Measurements from ENCODE around the gene DCAF12.

Gene DCAF12

GRCh38 chr9:34048727-34049629 lies 77.5 kb downstream of the DCAF12 start, which contains the start of gene UBAP2 (continued):
- TF ChIP-seq, protein P1, sequence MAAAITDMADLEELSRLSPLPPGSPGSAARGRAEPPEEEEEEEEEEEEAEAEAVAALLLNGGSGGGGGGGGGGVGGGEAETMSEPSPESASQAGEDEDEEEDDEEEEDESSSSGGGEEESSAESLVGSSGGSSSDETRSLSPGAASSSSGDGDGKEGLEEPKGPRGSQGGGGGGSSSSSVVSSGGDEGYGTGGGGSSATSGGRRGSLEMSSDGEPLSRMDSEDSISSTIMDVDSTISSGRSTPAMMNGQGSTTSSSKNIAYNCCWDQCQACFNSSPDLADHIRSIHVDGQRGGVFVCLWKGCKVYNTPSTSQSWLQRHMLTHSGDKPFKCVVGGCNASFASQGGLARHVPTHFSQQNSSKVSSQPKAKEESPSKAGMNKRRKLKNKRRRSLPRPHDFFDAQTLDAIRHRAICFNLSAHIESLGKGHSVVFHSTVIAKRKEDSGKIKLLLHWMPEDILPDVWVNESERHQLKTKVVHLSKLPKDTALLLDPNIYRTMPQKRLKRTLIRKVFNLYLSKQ (tag by site-specific recombination; IDR thresholded peaks at IDR 0.05; ENCODE audit: borderline replicate concordance) = no peak
- peak; percentile 44; the same call in 1 of the 2 replicates for TF ChIP-seq ZNF501 (tag by site-specific recombination; IDR thresholded peaks at IDR 0.05)
- peak; percentile 81 for TF ChIP-seq EGR2 (tag by site-specific recombination; IDR thresholded peaks at IDR 0.05; ENCODE audit: low read depth)
- no peak for TF ChIP-seq ZNF777 (tag by site-specific recombination; IDR thresholded peaks at IDR 0.05; ENCODE audit: borderline replicate concordance)
- peak; percentile 80; the same call in 1 of the 2 replicates for TF ChIP-seq KLF16 (tag by site-specific recombination; IDR thresholded peaks at IDR 0.05)
- TF ChIP-seq, protein P2, sequence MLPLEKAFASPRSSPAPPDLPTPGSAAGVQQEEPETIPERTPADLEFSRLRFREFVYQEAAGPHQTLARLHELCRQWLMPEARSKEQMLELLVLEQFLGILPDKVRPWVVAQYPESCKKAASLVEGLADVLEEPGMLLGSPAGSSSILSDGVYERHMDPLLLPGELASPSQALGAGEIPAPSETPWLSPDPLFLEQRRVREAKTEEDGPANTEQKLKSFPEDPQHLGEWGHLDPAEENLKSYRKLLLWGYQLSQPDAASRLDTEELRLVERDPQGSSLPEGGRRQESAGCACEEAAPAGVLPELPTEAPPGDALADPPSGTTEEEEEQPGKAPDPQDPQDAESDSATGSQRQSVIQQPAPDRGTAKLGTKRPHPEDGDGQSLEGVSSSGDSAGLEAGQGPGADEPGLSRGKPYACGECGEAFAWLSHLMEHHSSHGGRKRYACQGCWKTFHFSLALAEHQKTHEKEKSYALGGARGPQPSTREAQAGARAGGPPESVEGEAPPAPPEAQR (tag by site-specific recombination; IDR thresholded peaks at IDR 0.05) = no peak
- TF ChIP-seq RBAK (tag by site-specific recombination; IDR thresholded peaks at IDR 0.05) = no peak
- no peak for TF ChIP-seq ZNF548 (tag by site-specific recombination; IDR thresholded peaks at IDR 0.05)
- TF ChIP-seq ZNF214 (tag by site-specific recombination; IDR thresholded peaks at IDR 0.05; ENCODE audit: borderline replicate concordance) = no peak
- TF ChIP-seq ZNF555 (tag by site-specific recombination; conservative IDR thresholded peaks at IDR 0.05) = no peak
- peak; percentile 55 for TF ChIP-seq KLF10 (tag by site-specific recombination; IDR thresholded peaks at IDR 0.05)
- no peak for TF ChIP-seq ZFP37 (tag by site-specific recombination; IDR thresholded peaks at IDR 0.05)
- TF ChIP-seq ZNF311 (tag by site-specific recombination; IDR thresholded peaks at IDR 0.05; ENCODE audit: borderline replicate concordance) = no peak
- TF ChIP-seq ZNF2 (tag by site-specific recombination; IDR thresholded peaks at IDR 0.05) = peak; percentile 51; the same call in 1 of the 2 replicates
- TF ChIP-seq ZNF350 (tag by site-specific recombination; IDR thresholded peaks at IDR 0.05) = no peak
- TF ChIP-seq HOXC10 (CRISPR knock-in tag; IDR thresholded peaks at IDR 0.05) = no peak
- no peak for TF ChIP-seq ZBTB7A (tag by site-specific recombination; IDR thresholded peaks at IDR 0.05; ENCODE audit: low read depth)
- TF ChIP-seq, protein P3, sequence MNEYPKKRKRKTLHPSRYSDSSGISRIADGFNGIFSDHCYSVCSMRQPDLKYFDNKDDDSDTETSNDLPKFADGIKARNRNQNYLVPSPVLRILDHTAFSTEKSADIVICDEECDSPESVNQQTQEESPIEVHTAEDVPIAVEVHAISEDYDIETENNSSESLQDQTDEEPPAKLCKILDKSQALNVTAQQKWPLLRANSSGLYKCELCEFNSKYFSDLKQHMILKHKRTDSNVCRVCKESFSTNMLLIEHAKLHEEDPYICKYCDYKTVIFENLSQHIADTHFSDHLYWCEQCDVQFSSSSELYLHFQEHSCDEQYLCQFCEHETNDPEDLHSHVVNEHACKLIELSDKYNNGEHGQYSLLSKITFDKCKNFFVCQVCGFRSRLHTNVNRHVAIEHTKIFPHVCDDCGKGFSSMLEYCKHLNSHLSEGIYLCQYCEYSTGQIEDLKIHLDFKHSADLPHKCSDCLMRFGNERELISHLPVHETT (tag by site-specific recombination; IDR thresholded peaks at IDR 0.05) = peak; percentile 43; the same call in 1 of the 2 replicates
- peak; percentile 70 for TF ChIP-seq WT1 (tag by site-specific recombination; IDR thresholded peaks at IDR 0.05)
- TF ChIP-seq ZXDB (tag by site-specific recombination; IDR thresholded peaks at IDR 0.05) = peak; percentile 88
- no peak for TF ChIP-seq INSM2 (tag by site-specific recombination; IDR thresholded peaks at IDR 0.05)
- no peak for TF ChIP-seq ZNF112 (tag by site-specific recombination; IDR thresholded peaks at IDR 0.05)
- TF ChIP-seq ZNF518A (tag by site-specific recombination; conservative IDR thresholded peaks at IDR 0.05; ENCODE audit: low read depth) = no peak
- TF ChIP-seq ZNF211 (tag by site-specific recombination; IDR thresholded peaks at IDR 0.05; ENCODE audit: low read depth) = no peak
- no peak for TF ChIP-seq MZF1 (tag by site-specific recombination; IDR thresholded peaks at IDR 0.05; ENCODE audit: borderline replicate concordance)
- no peak for TF ChIP-seq SALL2 (tag by site-specific recombination; IDR thresholded peaks at IDR 0.05; ENCODE audit: borderline replicate concordance)
- TF ChIP-seq ZNF521 (tag by site-specific recombination; IDR thresholded peaks at IDR 0.05) = no peak
- peak; percentile 63 for TF ChIP-seq KLF8 (tag by site-specific recombination; IDR thresholded peaks at IDR 0.05)
